Natural killer cell (primary cell): ENCODE measurements around the gene LAMC1. TPM values are rescaled to one million over a fixed set of nuclear protein-coding genes. Genes with fewer than 3 reads are reported as not detected.
"Not testable (repeated sequence)": the region's sequence is repeated elsewhere in the genome, so short reads cannot be mapped to it uniquely, and the experiment has no call there.

Experiments used
- ATAC-seq, 3 donors: fragments of 150-1000 bp in 2 of 3; fragments of 200-7000 bp in 1 of 3; cut with Tn5 transposase; 1 replicate in 1 of 3; 2 replicates in 2 of 3; pipeline ENCODE4 v1.10.0; 2021; ENCODE audit warnings: mild to moderate bottlenecking in 2 of 3, moderate library complexity in 2 of 3
- DNase-seq, 2 donors: peaks; one replicate each; pipeline versions ENCODE4 v3.0.0 to v3.0.0-alpha.2; 2013 to 2021; ENCODE audit warnings: mixed read lengths in 1 of 2
- H3K27ac ChIP-seq: one replicate; pipeline ENCODE4 v1.5.1; 2013; ENCODE audit warnings: mild to moderate bottlenecking, low read length
- H3K27me3 ChIP-seq: one replicate; pipeline ENCODE4 v1.6.1; 2013; ENCODE audit warnings: low read length; ENCODE audit not compliant: control insufficient read depth, insufficient read depth
- H3K36me3 ChIP-seq: one replicate; pipeline ENCODE4 v1.6.1; 2013; ENCODE audit warnings: low read length; ENCODE audit not compliant: control insufficient read depth, insufficient read depth
- H3K4me1 ChIP-seq: one replicate; pipeline ENCODE4 v1.6.1; 2013; ENCODE audit warnings: low read length; ENCODE audit not compliant: control insufficient read depth, insufficient read depth
- H3K4me3 ChIP-seq: one replicate; pipeline ENCODE4 v1.5.1; 2013; ENCODE audit warnings: low read length
- H3K9me3 ChIP-seq: one replicate; pipeline ENCODE4 v1.6.1; 2013; ENCODE audit warnings: low read length; ENCODE audit not compliant: control insufficient read depth, insufficient read depth
- H3K27ac Mint-ChIP-seq, 2 donors: one replicate each; pipeline ENCODE4 v1.8.0; 2022; ENCODE audit warnings: mild to moderate bottlenecking in 2 of 2, mixed read lengths in 2 of 2, moderate library complexity in 1 of 2
- H3K27me3 Mint-ChIP-seq, 2 donors: one replicate each; pipeline ENCODE4 v1.8.0; 2022; ENCODE audit warnings: low read depth in 2 of 2, mixed read lengths in 2 of 2
- H3K36me3 Mint-ChIP-seq: one replicate; pipeline ENCODE4 v1.8.0; 2022; ENCODE audit warnings: mixed read lengths
- H3K4me1 Mint-ChIP-seq, 2 donors: one replicate each; pipeline ENCODE4 v1.8.0; 2022; ENCODE audit warnings: mixed read lengths in 2 of 2
- H3K4me3 Mint-ChIP-seq: one replicate; pipeline ENCODE4 v1.8.0; 2022; ENCODE audit warnings: mild to moderate bottlenecking, moderate library complexity, mixed read lengths
- H3K9me3 Mint-ChIP-seq, 2 donors: one replicate each; pipeline ENCODE4 v1.8.0; 2022; ENCODE audit warnings: mixed read lengths in 2 of 2
- CTCF ChIP-seq: fragments of 200-600 bp; IDR thresholded peaks from one replicate; pipeline ENCODE4 v1.8.0; 2022; ENCODE audit warnings: antibody characterized with exemption
- WGBS: methylation state at CpG from one replicate; pipeline ENCODE4 v1.1.7; 2013; ENCODE audit warnings: missing lambda C conversion rate; ENCODE audit not compliant: insufficient coverage; 5-methylcytosine and 5-hydroxymethylcytosine counted together
- intact Hi-C: fragments of 100-400 bp; cut with micrococcal nuclease; formaldehyde crosslinking; loops from one replicate; pipeline ENCODE4 v1.14.2; 2022
- total RNA-seq, 4 donors: library from RNA; stranded (reverse); fragments of 120-200 nt in 1 of 4; gene quantifications; one replicate each; pipeline versions ENCODE4 v1.2.3 to v1.2.4, GENCODE V29; 2013 to 2022

LAMC1 gene
- total RNA-seq, 3 donors from 2014 or later (not counting 1 experiment from before 2014, with no cell fraction given) = 0.33 to 0.66 (median 0.58) TPM

- TF ChIP-seq CTCF = no peak
- Mint-ChIP-seq H3K27ac (no peak overlapping the region), H3K4me3 (no peak overlapping the region), H3K36me3 (no peaks in the 10 kb centered on the region), H3K9me3 (no peaks in the 10 kb centered on the region), H3K4me1 (no peaks in the 10 kb centered on the region), H3K27me3 (peaks cover 0 to 2% of the 10 kb centered on the region in 2 donors)
- intact Hi-C loops = no loop called here
- Histone ChIP-seq H3K9me3 (peaks cover 6% of the 10 kb centered on the region), H3K4me1 (no peaks in the 10 kb centered on the region), H3K4me3 (no peak overlapping the region), H3K27me3 (no peaks in the 10 kb centered on the region), H3K27ac (no peak overlapping the region), H3K36me3 (no peaks in the 10 kb centered on the region)
- WGBS = 65% methylated on average over 3 of the region's 3 CpGs
- DNase-seq (no peak), ATAC-seq (no peak)
Observed at GRCh38 chr1:183144752-183145151, 121.5 kb downstream of the LAMC1 start.

GRCh38 chr1:183147735-183148134 is 124.5 kb downstream of the LAMC1 start:
- intact Hi-C loops = no loop called here
- Histone ChIP-seq H3K36me3 (no peaks in the 10 kb centered on the region), H3K9me3 (peaks cover 7% of the 10 kb centered on the region), H3K27me3 (no peaks in the 10 kb centered on the region), H3K4me1 (no peaks in the 10 kb centered on the region), H3K27ac (no peak overlapping the region), H3K4me3 (no peak overlapping the region)
- Mint-ChIP-seq H3K36me3 (no peaks in the 10 kb centered on the region), H3K4me1 (no peaks in the 10 kb centered on the region), H3K4me3 (no peak overlapping the region), H3K9me3 (peaks cover 0 to 4% of the 10 kb centered on the region in 2 donors), H3K27me3 (no peaks in the 10 kb centered on the region), H3K27ac (no peak overlapping the region)
- 84% methylated on average over 2 of the region's 2 CpGs for WGBS
- DNase-seq (no peak), ATAC-seq (no peak)
- TF ChIP-seq CTCF = no peak

GRCh38 chr1:183148599-183148998 is 125.4 kb downstream of the LAMC1 start:
- Histone ChIP-seq H3K27me3 (no peaks in the 10 kb centered on the region), H3K27ac (no peak overlapping the region), H3K4me1 (no peaks in the 10 kb centered on the region), H3K36me3 (no peaks in the 10 kb centered on the region), H3K9me3 (peaks cover 7% of the 10 kb centered on the region), H3K4me3 (no peak overlapping the region)
- Mint-ChIP-seq H3K4me3 (no peak overlapping the region), H3K27me3 (no peaks in the 10 kb centered on the region), H3K4me1 (no peaks in the 10 kb centered on the region), H3K9me3 (peaks cover 0 to 4% of the 10 kb centered on the region in 2 donors), H3K36me3 (no peaks in the 10 kb centered on the region), H3K27ac (no peak overlapping the region)
- DNase-seq (no peak), ATAC-seq (no peak)
- WGBS = 80% methylated on average over 5 of the region's 5 CpGs
- no peak for TF ChIP-seq CTCF
- intact Hi-C loops = no loop called here

GRCh38 chr1:183149273-183149672 is 126.1 kb downstream of the LAMC1 start:
- peaks cover 3 to 4% of the 10 kb centered on the region in 2 donors for H3K9me3 Mint-ChIP-seq
- H3K9me3 ChIP-seq = peaks cover 7% of the 10 kb centered on the region
- no peaks in the 10 kb centered on the region for H3K36me3 ChIP-seq
- TF ChIP-seq CTCF = no peak
- no peak overlapping the region for H3K4me3 Mint-ChIP-seq
- intact Hi-C loops = no loop called here
- no peaks in the 10 kb centered on the region for H3K36me3 Mint-ChIP-seq
- H3K27ac Mint-ChIP-seq = no peak overlapping the region
- ATAC-seq (no peak), DNase-seq (no peak)
- no peaks in the 10 kb centered on the region for H3K27me3 ChIP-seq
- H3K27ac ChIP-seq = no peak overlapping the region
- 70% methylated on average over 1 of the region's 1 CpG for WGBS
- H3K4me1 ChIP-seq = no peaks in the 10 kb centered on the region
- peaks cover 0 to 2% of the 10 kb centered on the region in 2 donors for H3K27me3 Mint-ChIP-seq
- no peaks in the 10 kb centered on the region for H3K4me1 Mint-ChIP-seq
- H3K4me3 ChIP-seq = no peak overlapping the region

GRCh38 chr1:183150032-183150431 is 126.8 kb downstream of the LAMC1 start:
- H3K27ac Mint-ChIP-seq = peak overlapping the region; percentile 67 to 82
- DNase-seq, H3K36me3 Mint-ChIP-seq, H3K9me3 ChIP-seq, H3K27me3 Mint-ChIP-seq, intact Hi-C loops, H3K4me1 Mint-ChIP-seq, H3K36me3 ChIP-seq, H3K27me3 ChIP-seq, H3K4me3 ChIP-seq, H3K4me3 Mint-ChIP-seq, H3K27ac ChIP-seq, H3K9me3 Mint-ChIP-seq, ATAC-seq, H3K4me1 ChIP-seq: not testable (repeated sequence)
- WGBS = 100% methylated on average over 1 of the region's 1 CpG
